Duodenal mucosa (tissue), 2 donors: ENCODE data around the gene GCLC.

Source experiments
- H3K27ac ChIP-seq: one replicate; pipeline ENCODE4 v1.7.0; 2013; ENCODE audit warnings: low read depth, low read length
- H3K27me3 ChIP-seq, 2 donors: one replicate each; pipeline ENCODE4 v1.7.0; 2013; ENCODE audit warnings: low read length in 2 of 2, control low read depth in 1 of 2; ENCODE audit not compliant: insufficient read depth in 2 of 2, control insufficient read depth in 1 of 2
- H3K36me3 ChIP-seq, 2 donors: one replicate each; pipeline ENCODE4 v1.7.0; 2013; ENCODE audit warnings: low read length in 2 of 2, control low read depth in 1 of 2; ENCODE audit not compliant: insufficient read depth in 2 of 2, control insufficient read depth in 1 of 2
- H3K4me1 ChIP-seq, 2 donors: one replicate each; pipeline ENCODE4 v1.7.0; 2013; ENCODE audit warnings: low read length in 2 of 2, control low read depth in 1 of 2; ENCODE audit not compliant: insufficient read depth in 2 of 2, control insufficient read depth in 1 of 2
- H3K4me3 ChIP-seq, 2 donors: one replicate each; pipeline ENCODE4 v1.7.0; 2013; ENCODE audit warnings: low read length in 2 of 2, low read depth in 1 of 2
- H3K9ac ChIP-seq, 2 donors: one replicate each; pipeline ENCODE4 v1.7.0; 2013; ENCODE audit warnings: low read length in 2 of 2, low read depth in 1 of 2
- H3K9me3 ChIP-seq, 2 donors: one replicate each; pipeline ENCODE4 v1.7.0; 2013; ENCODE audit warnings: low read length in 2 of 2, control low read depth in 1 of 2; ENCODE audit not compliant: control insufficient read depth in 1 of 2

The GCLC gene

GRCh38 chr6:53465732-53466131, 79.2 kb downstream of the GCLC start:
- no peaks in the 10 kb centered on the region for H3K4me1 ChIP-seq
- H3K4me3 ChIP-seq: no peak overlapping the region
- no peak overlapping the region for H3K9ac ChIP-seq
- no peak overlapping the region for H3K27ac ChIP-seq
- no peaks in the 10 kb centered on the region for H3K36me3 ChIP-seq
- no peaks in the 10 kb centered on the region for H3K9me3 ChIP-seq
- no peaks in the 10 kb centered on the region for H3K27me3 ChIP-seq

- no peaks in the 10 kb centered on the region for H3K4me1 ChIP-seq
- no peak overlapping the region for H3K27ac ChIP-seq
- H3K36me3 ChIP-seq: no peaks in the 10 kb centered on the region
- no peaks in the 10 kb centered on the region for H3K9me3 ChIP-seq
- H3K27me3 ChIP-seq: no peaks in the 10 kb centered on the region
- no peak overlapping the region for H3K4me3 ChIP-seq
- no peak overlapping the region for H3K9ac ChIP-seq
Measured at GRCh38 chr6:53464927-53465460, 79.9 kb downstream of the GCLC start.

DNA sequence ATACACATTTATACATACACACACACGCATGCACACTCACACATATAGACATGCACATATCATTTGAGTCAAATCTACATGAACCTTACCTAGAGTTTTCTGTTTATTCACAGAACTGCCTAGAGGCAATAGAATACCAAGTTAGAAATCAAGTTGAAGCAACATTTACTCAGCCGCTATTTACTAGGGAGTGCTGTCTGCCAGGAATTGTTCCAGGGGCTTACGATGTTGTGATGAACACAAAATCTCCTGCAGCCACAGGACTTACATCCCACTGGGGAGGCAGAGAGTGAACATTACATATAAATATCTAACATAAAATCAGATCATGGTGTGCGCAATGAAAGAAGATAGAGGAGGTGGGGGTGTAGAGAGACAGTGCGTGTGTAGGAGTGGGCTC, 80.4 kb downstream of the GCLC start:
- Histone ChIP-seq H3K9me3 (no peaks in the 10 kb centered on the region), H3K4me1 (no peaks in the 10 kb centered on the region), H3K9ac (no peak overlapping the region), H3K27ac (no peak overlapping the region), H3K36me3 (no peaks in the 10 kb centered on the region), H3K4me3 (no peak overlapping the region), H3K27me3 (no peaks in the 10 kb centered on the region)

GRCh38 chr6:53461696-53462095, 83.2 kb downstream of the GCLC start:
- no peaks in the 10 kb centered on the region for H3K36me3 ChIP-seq
- H3K4me3 ChIP-seq: no peak overlapping the region
- H3K9me3 ChIP-seq: no peaks in the 10 kb centered on the region
- no peaks in the 10 kb centered on the region for H3K4me1 ChIP-seq
- H3K27ac ChIP-seq: no peak overlapping the region
- no peak overlapping the region for H3K9ac ChIP-seq
- H3K27me3 ChIP-seq: peaks cover 4 to 7% of the 10 kb centered on the region in 2 donors

DNA sequence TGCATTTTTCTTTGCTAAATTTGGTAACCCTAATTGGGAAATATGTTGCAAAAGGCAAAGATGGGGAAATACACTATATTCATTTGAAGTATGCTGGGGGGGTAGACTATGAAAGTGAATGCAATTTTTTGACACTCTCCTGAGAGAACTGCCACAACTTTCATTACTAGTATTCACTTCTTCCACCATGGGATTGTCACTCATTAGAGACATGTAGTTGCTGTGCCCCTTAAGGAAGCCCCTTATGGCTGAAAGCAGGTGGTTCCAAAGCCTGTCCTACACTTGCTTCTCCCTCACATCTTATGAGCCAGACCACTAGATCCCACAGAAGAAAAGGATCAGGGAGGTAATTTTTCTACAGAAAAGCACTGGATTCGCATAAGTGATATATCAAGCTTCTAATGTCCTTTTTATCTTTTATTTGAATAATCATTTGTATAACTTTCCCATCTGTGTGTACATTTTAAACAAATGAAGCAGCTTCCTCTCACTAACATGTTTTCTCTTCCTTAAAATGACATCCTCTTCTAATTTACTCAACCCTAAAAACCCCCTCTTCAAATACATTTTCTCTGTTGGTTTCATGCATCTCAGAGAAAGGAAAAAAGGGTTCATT, 83.8 kb downstream of the GCLC start:
- H3K9me3 ChIP-seq: no peaks in the 10 kb centered on the region
- H3K9ac ChIP-seq: no peak overlapping the region
- peaks cover 6 to 7% of the 10 kb centered on the region in 2 donors for H3K27me3 ChIP-seq
- no peaks in the 10 kb centered on the region for H3K36me3 ChIP-seq
- H3K4me3 ChIP-seq: no peak overlapping the region
- no peak overlapping the region for H3K27ac ChIP-seq
- no peaks in the 10 kb centered on the region for H3K4me1 ChIP-seq

DNA sequence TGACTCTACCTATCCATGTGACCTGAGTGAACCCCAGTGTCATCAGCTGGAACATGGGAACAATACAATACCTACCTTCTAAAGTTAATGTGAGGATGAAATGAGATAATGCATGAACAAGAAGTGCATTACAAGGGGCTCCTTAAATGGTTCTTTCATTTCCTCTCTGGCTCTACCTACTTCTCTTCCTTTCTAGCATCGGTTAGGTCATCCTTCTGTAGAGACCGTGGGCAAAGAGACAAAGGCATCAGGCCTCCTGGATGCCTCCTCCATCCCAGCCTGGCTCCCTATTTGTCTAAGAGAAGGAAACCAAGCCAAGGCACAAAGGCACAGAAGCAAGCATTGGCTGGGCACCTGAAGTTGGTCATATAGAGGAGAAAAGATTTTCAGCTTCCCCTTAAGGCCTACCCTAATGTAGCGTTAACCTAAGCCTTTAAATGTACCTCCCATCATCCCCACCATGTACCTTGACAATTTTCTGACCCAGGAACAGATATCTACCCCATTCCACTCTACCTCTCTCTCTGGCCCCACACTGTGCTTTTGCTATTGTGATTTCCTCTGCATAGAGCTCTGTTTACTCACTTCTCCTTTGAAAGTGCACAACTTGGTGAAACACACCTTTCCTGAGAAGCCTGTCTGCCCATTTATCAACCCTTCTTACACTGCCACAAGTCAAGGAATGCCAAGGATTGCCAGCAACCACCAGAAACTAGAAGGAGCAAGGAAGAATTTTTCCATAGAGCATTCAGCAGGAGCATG, 86.6 kb downstream of the GCLC start:
- Histone ChIP-seq H3K27ac (no peak overlapping the region), H3K9ac (no peak overlapping the region), H3K27me3 (peaks cover 7 to 14% of the 10 kb centered on the region in 2 donors), H3K4me3 (no peak overlapping the region), H3K36me3 (no peaks in the 10 kb centered on the region), H3K4me1 (no peaks in the 10 kb centered on the region), H3K9me3 (no peaks in the 10 kb centered on the region)

GRCh38 chr6:53456809-53457208, 88.1 kb downstream of the GCLC start:
- H3K4me3 ChIP-seq: no peak overlapping the region
- H3K27ac ChIP-seq: no peak overlapping the region
- no peak overlapping the region for H3K9ac ChIP-seq
- H3K4me1 ChIP-seq: no peaks in the 10 kb centered on the region
- no peaks in the 10 kb centered on the region for H3K9me3 ChIP-seq
- peaks cover 7 to 14% of the 10 kb centered on the region in 2 donors for H3K27me3 ChIP-seq
- H3K36me3 ChIP-seq: no peaks in the 10 kb centered on the region

DNA sequence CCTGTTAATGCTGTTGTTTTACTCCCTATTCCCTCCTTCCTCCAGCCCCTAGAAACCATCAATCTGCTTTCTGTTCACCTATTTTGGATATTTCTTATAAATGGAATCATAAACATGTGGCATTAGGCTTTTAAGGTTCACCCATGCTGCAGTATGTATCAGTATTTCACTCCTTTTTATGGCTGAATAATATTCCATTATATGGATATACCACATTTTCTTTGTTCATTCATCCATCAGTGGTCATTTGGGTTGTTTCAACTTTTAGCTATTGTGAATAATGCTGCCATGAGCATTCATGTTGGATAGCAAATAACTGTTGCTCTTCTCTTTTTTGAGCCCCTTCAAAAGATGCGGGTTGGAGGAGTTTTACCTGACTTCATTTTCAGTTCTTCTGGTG, 89.2 kb downstream of the GCLC start:
- no peak overlapping the region for H3K27ac ChIP-seq
- H3K27me3 ChIP-seq: peaks cover 7 to 14% of the 10 kb centered on the region in 2 donors
- H3K36me3 ChIP-seq: no peaks in the 10 kb centered on the region
- no peaks in the 10 kb centered on the region for H3K9me3 ChIP-seq
- H3K9ac ChIP-seq: no peak overlapping the region
- no peak overlapping the region for H3K4me3 ChIP-seq
- H3K4me1 ChIP-seq: no peaks in the 10 kb centered on the region

GRCh38 chr6:53451165-53451564, 93.7 kb downstream of the GCLC start:
- H3K36me3 ChIP-seq: no peaks in the 10 kb centered on the region
- H3K9ac ChIP-seq: no peak overlapping the region
- H3K27me3 ChIP-seq: peaks cover 3 to 14% of the 10 kb centered on the region in 2 donors
- no peaks in the 10 kb centered on the region for H3K4me1 ChIP-seq
- H3K4me3 ChIP-seq: no peak overlapping the region
- H3K9me3 ChIP-seq: peaks cover 3% of the 10 kb centered on the region in 2 donors
- no peak overlapping the region for H3K27ac ChIP-seq

DNA sequence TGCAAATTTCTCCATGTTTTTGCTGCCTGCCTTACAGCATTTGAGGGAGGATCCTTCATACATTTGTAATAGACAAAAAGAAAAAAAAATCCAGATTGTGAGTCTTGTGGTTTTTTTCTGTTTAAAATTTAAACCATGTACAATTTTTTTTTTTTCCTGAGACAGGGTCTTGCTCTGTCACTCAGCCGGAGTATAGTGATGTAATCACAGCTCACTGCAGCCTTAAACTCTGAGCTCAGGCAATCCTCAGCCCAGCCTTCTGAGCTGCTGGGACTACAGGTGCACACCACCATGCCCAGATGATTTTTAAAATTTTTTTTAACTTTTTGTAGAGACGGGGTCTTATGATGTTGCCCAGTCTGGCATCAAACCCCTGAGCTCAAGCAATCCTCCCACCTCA, 97.0 kb downstream of the GCLC start:
- no peak overlapping the region for H3K9ac ChIP-seq
- peaks cover 3% of the 10 kb centered on the region in 2 donors for H3K9me3 ChIP-seq
- peaks cover 3 to 12% of the 10 kb centered on the region in 2 donors for H3K27me3 ChIP-seq
- H3K4me3 ChIP-seq: no peak overlapping the region
- no peaks in the 10 kb centered on the region for H3K36me3 ChIP-seq
- no peaks in the 10 kb centered on the region for H3K4me1 ChIP-seq
- H3K27ac ChIP-seq: no peak overlapping the region
